ENCODE measurements around the gene KPNA4.

The KPNA4 gene

DNA sequence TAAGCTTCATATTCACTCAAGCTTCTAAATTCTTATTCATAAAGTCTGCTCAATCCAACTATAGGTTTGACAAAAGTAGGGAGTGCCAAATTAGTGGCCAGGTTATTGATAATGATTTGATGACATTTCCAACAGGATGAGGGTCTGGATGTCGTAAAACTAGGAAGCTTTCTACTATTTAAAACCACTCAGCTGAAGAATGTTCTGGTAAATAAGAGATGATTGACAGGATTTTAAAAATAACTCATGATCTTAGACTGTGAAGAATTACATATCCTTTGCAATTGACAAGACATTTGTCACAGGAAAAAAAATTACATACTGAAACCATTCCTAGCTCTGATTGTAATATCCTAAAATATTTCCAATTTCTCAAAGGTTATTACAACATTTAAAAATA lies 100.4 kb downstream of the KPNA4 start:
- TF ChIP-seq SIN3A (IDR thresholded peaks at IDR 0.05; ENCODE audit: borderline replicate concordance, insufficient read depth, low read length), result no peak
- no peak for TF ChIP-seq POLR2AphosphoS5 (IDR thresholded peaks at IDR 0.05; ENCODE audit: low read depth, low read length)
- TF ChIP-seq FOXP2 (optimal IDR thresholded peaks at IDR 0.05; ENCODE audit: borderline replicate concordance, extremely low read depth, extremely low read length, insufficient read depth), result no peak
- TF ChIP-seq, protein P1, sequence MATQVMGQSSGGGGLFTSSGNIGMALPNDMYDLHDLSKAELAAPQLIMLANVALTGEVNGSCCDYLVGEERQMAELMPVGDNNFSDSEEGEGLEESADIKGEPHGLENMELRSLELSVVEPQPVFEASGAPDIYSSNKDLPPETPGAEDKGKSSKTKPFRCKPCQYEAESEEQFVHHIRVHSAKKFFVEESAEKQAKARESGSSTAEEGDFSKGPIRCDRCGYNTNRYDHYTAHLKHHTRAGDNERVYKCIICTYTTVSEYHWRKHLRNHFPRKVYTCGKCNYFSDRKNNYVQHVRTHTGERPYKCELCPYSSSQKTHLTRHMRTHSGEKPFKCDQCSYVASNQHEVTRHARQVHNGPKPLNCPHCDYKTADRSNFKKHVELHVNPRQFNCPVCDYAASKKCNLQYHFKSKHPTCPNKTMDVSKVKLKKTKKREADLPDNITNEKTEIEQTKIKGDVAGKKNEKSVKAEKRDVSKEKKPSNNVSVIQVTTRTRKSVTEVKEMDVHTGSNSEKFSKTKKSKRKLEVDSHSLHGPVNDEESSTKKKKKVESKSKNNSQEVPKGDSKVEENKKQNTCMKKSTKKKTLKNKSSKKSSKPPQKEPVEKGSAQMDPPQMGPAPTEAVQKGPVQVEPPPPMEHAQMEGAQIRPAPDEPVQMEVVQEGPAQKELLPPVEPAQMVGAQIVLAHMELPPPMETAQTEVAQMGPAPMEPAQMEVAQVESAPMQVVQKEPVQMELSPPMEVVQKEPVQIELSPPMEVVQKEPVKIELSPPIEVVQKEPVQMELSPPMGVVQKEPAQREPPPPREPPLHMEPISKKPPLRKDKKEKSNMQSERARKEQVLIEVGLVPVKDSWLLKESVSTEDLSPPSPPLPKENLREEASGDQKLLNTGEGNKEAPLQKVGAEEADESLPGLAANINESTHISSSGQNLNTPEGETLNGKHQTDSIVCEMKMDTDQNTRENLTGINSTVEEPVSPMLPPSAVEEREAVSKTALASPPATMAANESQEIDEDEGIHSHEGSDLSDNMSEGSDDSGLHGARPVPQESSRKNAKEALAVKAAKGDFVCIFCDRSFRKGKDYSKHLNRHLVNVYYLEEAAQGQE (IDR thresholded peaks at IDR 0.05; ENCODE audit: insufficient read depth in 1 of 2, low read depth in 2 of 2, low read length in 2 of 2), result no peak
- TF ChIP-seq TAF1 (IDR thresholded peaks at IDR 0.05; ENCODE audit: borderline replicate concordance, insufficient read depth, low read length), result no peak

DNA sequence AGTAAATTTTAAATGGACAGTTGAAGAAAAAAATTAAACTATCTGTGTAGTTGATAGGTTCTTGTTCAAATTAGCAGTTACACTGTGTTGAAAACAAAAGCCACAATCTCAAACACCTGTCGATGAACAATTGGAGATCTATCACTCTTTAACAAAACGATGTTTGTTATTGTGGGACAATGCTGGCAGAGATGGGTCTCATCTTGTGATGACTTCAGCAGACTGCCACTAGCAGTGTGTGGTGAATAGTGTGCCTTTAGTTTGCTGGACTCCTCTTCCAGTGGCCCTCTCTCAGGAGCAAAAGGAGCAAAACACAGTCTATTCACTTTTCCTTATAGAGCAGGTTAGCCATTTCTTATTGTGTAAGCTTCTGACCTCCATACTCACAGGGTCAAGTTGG lies 101.0 kb downstream of the KPNA4 start:
- TF ChIP-seq, protein P1 (IDR thresholded peaks at IDR 0.05; ENCODE audit: insufficient read depth in 1 of 2, low read depth in 2 of 2, low read length in 2 of 2), result no peak
- no peak for TF ChIP-seq FOXP2 (optimal IDR thresholded peaks at IDR 0.05; ENCODE audit: borderline replicate concordance, extremely low read depth, extremely low read length, insufficient read depth)
- TF ChIP-seq POLR2AphosphoS5 (IDR thresholded peaks at IDR 0.05; ENCODE audit: low read depth, low read length), result no peak
- TF ChIP-seq TAF1 (IDR thresholded peaks at IDR 0.05; ENCODE audit: borderline replicate concordance, insufficient read depth, low read length), result no peak
- TF ChIP-seq SIN3A (IDR thresholded peaks at IDR 0.05; ENCODE audit: borderline replicate concordance, insufficient read depth, low read length), result no peak

GRCh38 chr3:160460033-160460432 lies 105.3 kb downstream of the KPNA4 start:
- TF ChIP-seq, protein P1 (IDR thresholded peaks at IDR 0.05; ENCODE audit: insufficient read depth in 1 of 2, low read depth in 2 of 2, low read length in 2 of 2), result no peak

DNA sequence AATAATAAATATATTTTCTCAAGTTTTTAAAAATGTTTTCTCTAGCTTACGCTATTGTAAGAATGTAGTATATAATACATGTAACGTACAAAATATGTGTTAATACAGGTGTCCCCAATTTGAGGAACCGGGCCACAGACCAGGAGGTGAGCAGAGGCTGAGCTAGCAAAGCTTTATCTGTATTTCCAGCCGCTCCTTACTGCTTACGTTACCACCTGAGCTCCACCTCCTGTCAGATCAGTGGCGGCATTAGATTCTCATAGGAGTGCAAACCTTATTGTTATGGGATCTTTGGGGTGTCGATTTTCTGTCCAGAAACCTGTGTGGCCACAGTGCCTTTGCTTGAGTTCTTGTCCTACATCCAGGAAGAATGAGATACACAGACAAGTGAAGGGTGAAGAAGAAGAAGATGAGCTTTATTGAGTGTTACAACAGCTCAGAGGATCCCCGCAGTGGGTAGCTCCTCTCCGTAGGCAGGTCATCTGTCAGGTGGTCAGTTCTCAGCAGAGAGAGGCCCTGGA lies 105.9 kb downstream of the KPNA4 start:
- TF ChIP-seq, protein P1 (IDR thresholded peaks at IDR 0.05; ENCODE audit: insufficient read depth in 1 of 2, low read depth in 2 of 2, low read length in 2 of 2), result no peak
- TF ChIP-seq POLR2AphosphoS5 (IDR thresholded peaks at IDR 0.05; ENCODE audit: low read depth, low read length) (no peak), SIN3A (IDR thresholded peaks at IDR 0.05; ENCODE audit: borderline replicate concordance, insufficient read depth, low read length) (no peak), FOXP2 (optimal IDR thresholded peaks at IDR 0.05; ENCODE audit: borderline replicate concordance, extremely low read depth, extremely low read length, insufficient read depth) (no peak), TAF1 (IDR thresholded peaks at IDR 0.05; ENCODE audit: borderline replicate concordance, insufficient read depth, low read length) (no peak)

- TF ChIP-seq POLR2AphosphoS5 (IDR thresholded peaks at IDR 0.05; ENCODE audit: low read depth, low read length) (no peak), TAF1 (IDR thresholded peaks at IDR 0.05; ENCODE audit: borderline replicate concordance, insufficient read depth, low read length) (no peak), SIN3A (IDR thresholded peaks at IDR 0.05; ENCODE audit: borderline replicate concordance, insufficient read depth, low read length) (no peak), FOXP2 (optimal IDR thresholded peaks at IDR 0.05; ENCODE audit: borderline replicate concordance, extremely low read depth, extremely low read length, insufficient read depth) (no peak)
- TF ChIP-seq, protein P1 (IDR thresholded peaks at IDR 0.05; ENCODE audit: insufficient read depth in 1 of 2, low read depth in 2 of 2, low read length in 2 of 2), result no peak
These were observed 107.2 kb downstream of the KPNA4 start for GRCh38 chr3:160458151-160458550.
